Keratinocyte (primary cell): ENCODE data around the gene PRR33. TPM values are rescaled to one million over a fixed set of nuclear protein-coding genes. Genes with fewer than 3 reads are reported as not detected.

Experiments
- DNase-seq: peaks from one replicate; pipeline ENCODE4 v3.0.0-alpha.2; 2011; ENCODE audit warnings: low read depth, missing footprints, low spot score
- FAIRE-seq: peaks from 2 replicates; lab custom pipeline; 2011; peaks lifted over from hg19 to GRCh38; lab: Jason Lieb, UNC
- H2AFZ ChIP-seq: 2 replicates; pipeline ENCODE4 v1.6.0; 2012; ENCODE audit warnings: low read length, control low read depth, inconsistent platforms; ENCODE audit not compliant: control insufficient read depth
- H3K27ac ChIP-seq: 2 replicates; pipeline ENCODE4 v1.5.1; 2011; ENCODE audit warnings: low read length; ENCODE audit not compliant: control insufficient read depth, insufficient read depth
- H3K27me3 ChIP-seq: 3 replicates; pipeline ENCODE4 v1.6.0; 2011; ENCODE audit warnings: low read length; ENCODE audit not compliant: control insufficient read depth, insufficient read depth; ENCODE audit errors: extremely low read depth
- H3K36me3 ChIP-seq, 2 experiments: 2 replicates in 1 of 2; 3 replicates in 1 of 2; pipeline ENCODE4 v1.5.1; 2011; ENCODE audit warnings: low read length in 2 of 2, mild to moderate bottlenecking in 1 of 2; ENCODE audit not compliant: control insufficient read depth in 2 of 2, insufficient read depth in 2 of 2; ENCODE audit errors: extremely low read depth in 1 of 2
- H3K4me1 ChIP-seq: 3 replicates; pipeline ENCODE4 v1.5.1; 2011; ENCODE audit warnings: low read length; ENCODE audit not compliant: control insufficient read depth, insufficient read depth; ENCODE audit errors: extremely low read depth
- H3K4me2 ChIP-seq: 3 replicates; pipeline ENCODE4 v1.6.0; 2011; ENCODE audit warnings: low read depth, low read length; ENCODE audit not compliant: control insufficient read depth, insufficient read depth; ENCODE audit errors: extremely low read depth
- H3K4me3 ChIP-seq, 3 experiments: fragments of 200-600 bp in 1 of 3; sonication (generic) in 1 of 3; 2 replicates in 2 of 3; 3 replicates in 1 of 3; pipeline ENCODE4 v1.5.1; 2011 to 2016; ENCODE audit warnings: low read length in 3 of 3, mild to moderate bottlenecking in 3 of 3, control low read depth in 2 of 3, inconsistent platforms in 1 of 3, low read depth in 1 of 3, mixed read lengths in 1 of 3, mixed run types in 1 of 3, moderate library complexity in 1 of 3; ENCODE audit not compliant: control insufficient read depth in 2 of 3, insufficient read depth in 2 of 3; ENCODE audit errors: extremely low read depth in 1 of 3
- H3K79me2 ChIP-seq: 2 replicates; pipeline ENCODE4 v1.6.0; 2012; ENCODE audit warnings: low read length; ENCODE audit not compliant: control insufficient read depth, insufficient read depth
- H3K9ac ChIP-seq: 3 replicates; pipeline ENCODE4 v1.6.0; 2011; ENCODE audit warnings: low read length; ENCODE audit not compliant: control insufficient read depth, insufficient read depth; ENCODE audit errors: extremely low read depth
- H3K9me1 ChIP-seq: 3 replicates; pipeline ENCODE4 v1.6.0; 2011; ENCODE audit warnings: low read length; ENCODE audit not compliant: control insufficient read depth, insufficient read depth; ENCODE audit errors: extremely low read depth
- H3K9me3 ChIP-seq: 2 replicates; pipeline ENCODE4 v1.5.1; 2012; ENCODE audit warnings: low read depth, low read length; ENCODE audit not compliant: control insufficient read depth
- H4K20me1 ChIP-seq: 3 replicates; pipeline ENCODE4 v1.6.0; 2011; ENCODE audit warnings: low read length; ENCODE audit not compliant: control insufficient read depth, insufficient read depth; ENCODE audit errors: extremely low read depth
- CTCF ChIP-seq, 3 experiments: IDR thresholded peaks in 1 of 3; conservative IDR thresholded peaks in 1 of 3; optimal IDR thresholded peaks in 1 of 3; 2 replicates in 2 of 3; 3 replicates in 1 of 3; pipeline versions ENCODE3 to v1.5.1; 2011; ENCODE audit warnings: low read length in 3 of 3, mild to moderate bottlenecking in 3 of 3, moderate library complexity in 2 of 3, control low read depth in 1 of 3, inconsistent platforms in 1 of 3; ENCODE audit not compliant: insufficient read depth in 2 of 3; ENCODE audit errors: extremely low read depth in 1 of 3
- EZH2 ChIP-seq: IDR thresholded peaks from one replicate; pipeline ENCODE4 v1.6.1; 2012; ENCODE audit warnings: inconsistent platforms, mild to moderate bottlenecking, low read length, moderate library complexity
- dilution Hi-C: fragments of 300-500 bp; cut with MboI; formaldehyde crosslinking; loops from one replicate; pipeline ENCODE4 v1.7.0; 2020; ENCODE audit warnings: low sequenced_read_pairs; ENCODE audit not compliant: extremely low pct_ligation_motif_present
- polyA plus RNA-seq, 5 experiments: library from polyadenylated mRNA; depleted of rRNA in 3 of 5; stranded (reverse) in 3 of 5; stranded (forward) in 1 of 5; unstranded in 1 of 5; fragments of >200 nt; gene quantifications; 1 replicate in 1 of 5; 2 replicates in 3 of 5; 3 replicates in 1 of 5; pipeline versions ENCODE4 v1.2.1 to v1.2.3, GENCODE V29; 2011 to 2012; ENCODE audit warnings: missing spikeins in 2 of 5, low read depth in 1 of 5, low replicate concordance in 1 of 5

PRR33 gene
- polyA plus RNA-seq, 1 donor (not counting 4 experiments of a cell fraction or from before 2014, with no cell fraction given) = not detected

GRCh38 chr11:1936072-1936780 is 44.5 kb upstream of the PRR33 start:
- TF ChIP-seq CTCF (optimal IDR thresholded peaks at IDR 0.05 in 1 of 3, IDR thresholded peaks at IDR 0.05 in 1 of 3, conservative IDR thresholded peaks at IDR 0.05 in 1 of 3; ENCODE audit: extremely low read depth in 1 of 3, insufficient read depth in 2 of 3, low read length in 3 of 3) (no peak), EZH2 (no peak)
- no peaks in the 10 kb centered on the region for H3K27me3 ChIP-seq
- FAIRE-seq = no peak

DNA sequence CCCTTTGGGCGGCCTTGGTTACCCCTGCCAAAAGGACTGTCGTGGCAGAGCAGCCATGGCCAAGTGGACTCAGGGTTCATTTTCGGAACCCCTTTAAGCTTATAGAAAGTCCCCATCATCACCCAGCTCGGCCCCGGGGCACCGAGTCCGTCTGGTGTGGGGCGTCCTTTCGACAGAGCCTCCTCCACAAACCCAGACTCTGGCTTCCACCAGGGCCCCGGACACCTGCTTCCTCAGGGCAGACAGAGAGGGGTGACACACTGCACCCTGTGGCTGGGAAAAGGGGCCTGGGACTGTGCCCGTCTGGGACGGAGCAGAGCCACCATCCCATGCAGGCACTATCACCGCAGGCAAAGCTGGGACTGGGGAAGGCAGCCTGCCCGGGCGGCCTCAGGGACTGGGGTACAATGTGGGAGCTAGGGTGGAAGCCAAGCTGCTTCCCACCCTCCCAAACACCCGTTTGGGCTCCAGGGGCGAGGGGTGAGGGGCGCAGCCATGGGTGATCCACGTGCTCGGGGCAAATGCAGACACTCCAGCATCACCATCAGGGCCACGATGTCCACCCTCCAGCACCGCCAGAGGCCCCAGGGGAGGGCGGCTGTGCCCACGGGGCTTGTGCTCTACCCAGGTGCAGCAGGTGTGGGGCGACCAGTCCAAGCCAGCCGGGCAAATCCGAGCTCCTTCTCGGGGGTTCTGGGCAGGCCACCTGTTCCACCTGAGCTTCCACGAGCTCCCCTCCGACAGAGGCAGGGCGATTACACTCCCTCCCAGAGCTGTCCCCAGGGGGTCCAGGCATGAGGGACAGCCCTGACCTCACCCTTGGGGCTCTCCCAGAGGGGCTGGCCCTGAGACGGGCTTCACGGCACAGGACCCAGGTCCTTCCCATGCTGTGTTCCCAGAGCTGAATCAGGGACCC is 43.7 kb upstream of the PRR33 start:
- no peaks in the 10 kb centered on the region for H3K36me3 ChIP-seq
- no peak overlapping the region for H3K9ac ChIP-seq
- no peaks in the 10 kb centered on the region for H4K20me1 ChIP-seq
- no peaks in the 10 kb centered on the region for H3K79me2 ChIP-seq
- DNase-seq = no peak
- no peak overlapping the region for H3K4me3 ChIP-seq
- no peaks in the 10 kb centered on the region for H3K4me1 ChIP-seq
- no peaks in the 10 kb centered on the region for H3K27me3 ChIP-seq
- H3K9me1 ChIP-seq = no peaks in the 10 kb centered on the region
- no peak overlapping the region for H3K4me2 ChIP-seq
- H2AFZ ChIP-seq = no peak overlapping the region
- H3K9me3 ChIP-seq = no peaks in the 10 kb centered on the region
- no peak overlapping the region for H3K27ac ChIP-seq
- TF ChIP-seq CTCF (optimal IDR thresholded peaks at IDR 0.05 in 1 of 3, IDR thresholded peaks at IDR 0.05 in 1 of 3, conservative IDR thresholded peaks at IDR 0.05 in 1 of 3; ENCODE audit: extremely low read depth in 1 of 3, insufficient read depth in 2 of 3, low read length in 3 of 3) (no peak), EZH2 (no peak)
- dilution Hi-C loops = no loop called here
- no peak for FAIRE-seq

More at GRCh38 chr11:1936072-1936780, 44.5 kb upstream of the PRR33 start:
- H3K4me1 ChIP-seq = no peaks in the 10 kb centered on the region
- no peaks in the 10 kb centered on the region for H3K9me1 ChIP-seq
- H3K4me2 ChIP-seq = no peak overlapping the region
- no peak overlapping the region for H3K4me3 ChIP-seq
- no peaks in the 10 kb centered on the region for H3K9me3 ChIP-seq
- H3K27ac ChIP-seq = no peak overlapping the region
- dilution Hi-C loops = no loop called here
- no peak overlapping the region for H3K9ac ChIP-seq
- no peaks in the 10 kb centered on the region for H3K79me2 ChIP-seq
- H4K20me1 ChIP-seq = no peaks in the 10 kb centered on the region
- no peaks in the 10 kb centered on the region for H3K36me3 ChIP-seq
- no peak overlapping the region for H2AFZ ChIP-seq
- no peak for DNase-seq
